ENCODE results near the gene BBLN. TPM values are rescaled to one million over a fixed set of nuclear protein-coding genes. Genes with fewer than 3 reads are reported as not detected.

Gene BBLN
- total RNA-seq, 2 experiments from 2014 or later: 53.6 to 55.9 TPM

DNA sequence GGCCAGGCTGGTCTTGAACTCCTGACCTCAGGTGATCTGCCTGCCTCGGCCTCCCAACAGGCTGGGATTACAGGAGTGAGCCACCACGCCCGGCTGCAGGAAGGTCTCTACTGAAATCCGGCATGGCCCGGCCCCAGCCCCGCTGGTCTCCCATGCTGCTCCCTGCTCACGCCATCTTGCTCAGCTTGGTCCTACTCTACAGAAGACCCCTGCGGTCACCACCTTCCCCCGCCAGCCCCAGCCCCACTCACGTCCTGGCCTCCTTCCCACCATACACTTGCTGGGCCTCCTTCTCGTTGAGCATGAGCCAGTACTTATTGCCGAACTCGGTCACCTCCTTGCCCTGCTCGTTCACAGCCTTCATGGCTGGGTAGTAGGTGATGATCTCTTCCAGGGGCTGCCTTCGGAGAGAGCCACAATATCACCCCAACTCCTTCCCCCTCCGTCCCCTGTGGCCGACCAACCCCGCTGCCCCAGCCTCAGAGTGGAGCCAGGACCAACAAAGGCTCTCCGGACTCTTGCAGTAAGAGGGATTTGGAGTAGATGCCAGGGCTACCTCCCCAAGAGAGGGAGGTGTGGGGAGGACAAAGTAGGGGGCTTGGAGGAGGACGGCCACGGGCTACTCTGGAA lies 36.5 kb upstream of the BBLN start:
- H3K4me3 Mint-ChIP-seq: no peak overlapping the region
- DNase-seq (no peak), ATAC-seq (ENCODE audit: poor library complexity) (no peak)
- peaks cover 28% of the 10 kb centered on the region for H3K4me1 Mint-ChIP-seq (ENCODE audit: low read depth)
- intact Hi-C loops (cut with DNase I, micrococcal nuclease): loop anchor here in 1 of 2 experiments (10.0 kb wide), 1 partner anchor 201 kb away; the partner anchor contains the start of genes COQ4 and TRUB2
- POLR2A ChIA-PET: interaction anchor here (0.7 kb wide), 1 partner anchor 21 kb away, joined by 3 read pairs; no protein-coding TSS in a partner anchor
- peaks cover 30% of the 10 kb centered on the region for H3K36me3 Mint-ChIP-seq (ENCODE audit: low read depth)
- H3K27ac Mint-ChIP-seq: no peak overlapping the region
- H3K27me3 ChIP-seq (ENCODE audit: control insufficient read depth in 1 of 2, insufficient read depth in 2 of 2, low read length in 2 of 2): no peaks in the 10 kb centered on the region
- no peaks in the 10 kb centered on the region for H3K9me3 ChIP-seq (ENCODE audit: control insufficient read depth in 1 of 2, insufficient read depth in 1 of 2, low read length in 2 of 2)
- H3K9me3 Mint-ChIP-seq: no peaks in the 10 kb centered on the region
- CTCF ChIA-PET: no interaction called here
- no peak overlapping the region for H3K4me3 ChIP-seq (ENCODE audit: low read length)
- H3K36me3 ChIP-seq (ENCODE audit: insufficient read depth, low read length): peaks cover 35% of the 10 kb centered on the region
- H3K27ac ChIP-seq (ENCODE audit: low read depth in 1 of 2, low read length in 2 of 2): no peak overlapping the region
- H3K27me3 Mint-ChIP-seq: no peaks in the 10 kb centered on the region
- peaks cover 30% of the 10 kb centered on the region for H3K4me1 ChIP-seq (ENCODE audit: insufficient read depth, low read length)
- no peak for TF ChIP-seq CTCF (IDR thresholded peaks at IDR 0.05)

DNA sequence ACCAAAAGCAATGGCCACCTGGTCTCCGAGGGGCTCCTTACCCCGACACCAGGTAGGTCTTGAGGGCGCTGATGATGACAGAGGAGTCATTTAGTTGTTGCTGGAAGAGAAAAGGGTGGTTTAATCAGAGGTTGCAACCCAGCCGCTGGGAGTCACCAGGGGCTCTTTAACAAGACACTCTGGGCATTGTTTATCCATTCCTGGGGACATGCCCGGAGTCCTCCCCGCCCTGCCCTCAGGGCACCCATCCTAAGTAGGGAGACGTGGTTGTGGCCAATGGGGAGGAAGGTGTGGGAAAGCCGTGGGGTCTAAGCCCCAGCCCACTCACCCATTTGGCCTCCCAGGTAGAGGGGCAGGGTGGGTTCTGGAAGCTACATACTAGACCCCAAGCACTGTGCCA lies 35.6 kb upstream of the BBLN start:
- DNase-seq (no peak), ATAC-seq (ENCODE audit: poor library complexity) (no peak)
- H3K9me3 Mint-ChIP-seq: no peaks in the 10 kb centered on the region
- H3K4me3 Mint-ChIP-seq: peak overlapping the region; percentile 80
- Histone ChIP-seq H3K4me3 (ENCODE audit: low read length) (no peak overlapping the region), H3K27me3 (ENCODE audit: control insufficient read depth in 1 of 2, insufficient read depth in 2 of 2, low read length in 2 of 2) (no peaks in the 10 kb centered on the region), H3K9me3 (ENCODE audit: control insufficient read depth in 1 of 2, insufficient read depth in 1 of 2, low read length in 2 of 2) (no peaks in the 10 kb centered on the region), H3K4me1 (ENCODE audit: insufficient read depth, low read length) (peaks cover 39% of the 10 kb centered on the region), H3K27ac (ENCODE audit: low read depth in 1 of 2, low read length in 2 of 2) (no peak overlapping the region), H3K36me3 (ENCODE audit: insufficient read depth, low read length) (peaks cover 35% of the 10 kb centered on the region)
- peaks cover 35% of the 10 kb centered on the region for H3K4me1 Mint-ChIP-seq (ENCODE audit: low read depth)
- TF ChIP-seq CTCF (IDR thresholded peaks at IDR 0.05): no peak
- POLR2A ChIA-PET: no interaction called here
- intact Hi-C loops (cut with DNase I, micrococcal nuclease): loop anchor here in 1 of 2 experiments (10.0 kb wide), 1 partner anchor 200 kb away; the partner anchor contains the start of genes COQ4 and TRUB2
- H3K27ac Mint-ChIP-seq: peak overlapping the region; percentile 50
- peaks cover 30% of the 10 kb centered on the region for H3K36me3 Mint-ChIP-seq (ENCODE audit: low read depth)
- H3K27me3 Mint-ChIP-seq: no peaks in the 10 kb centered on the region
- CTCF ChIA-PET: no interaction called here

DNA sequence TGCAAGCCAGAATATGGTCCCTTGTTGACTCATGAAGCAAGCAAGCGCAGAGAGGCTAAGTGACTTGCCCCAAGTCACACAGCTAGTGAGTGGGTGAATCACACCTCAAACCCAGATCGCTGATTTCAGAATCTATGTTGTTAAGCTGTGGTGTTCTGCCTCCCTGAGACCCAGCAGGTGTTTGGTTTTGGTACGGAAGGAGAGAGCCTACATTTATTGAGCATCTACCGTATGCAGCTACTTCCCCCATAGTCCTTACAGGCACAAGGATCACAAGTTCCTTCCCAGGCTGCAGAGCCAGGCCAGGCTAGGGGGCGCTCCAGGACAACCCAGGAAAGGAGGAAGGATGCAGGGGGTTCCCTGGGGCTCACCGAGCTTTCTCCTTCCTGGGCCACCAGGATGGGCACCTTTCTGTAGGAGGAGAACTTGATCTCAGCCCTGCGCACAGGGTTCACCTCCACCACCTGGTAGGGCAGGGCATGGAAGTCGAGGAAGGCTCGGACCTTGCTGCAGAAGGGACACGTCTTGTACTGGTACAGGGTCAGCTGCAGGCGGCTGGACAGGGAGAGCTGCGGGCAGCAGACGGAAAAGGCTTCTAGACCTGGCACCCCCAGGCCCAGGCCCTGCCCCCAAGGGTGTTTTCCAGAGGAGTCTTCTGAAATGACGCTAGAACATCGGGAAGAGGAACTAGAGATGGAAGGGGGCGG lies 35.0 kb upstream of the BBLN start:
- Mint-ChIP-seq H3K9me3 (no peaks in the 10 kb centered on the region), H3K27ac (peak overlapping the region; percentile 50), H3K36me3 (ENCODE audit: low read depth) (peaks cover 30% of the 10 kb centered on the region), H3K4me1 (ENCODE audit: low read depth) (peaks cover 38% of the 10 kb centered on the region), H3K4me3 (peak overlapping the region; percentile 80), H3K27me3 (no peaks in the 10 kb centered on the region)
- no peak for ATAC-seq (ENCODE audit: poor library complexity)
- intact Hi-C loops (cut with DNase I, micrococcal nuclease): loop anchor here in 1 of 2 experiments (5.0 to 10.0 kb wide), 2 partner anchors 200 to 217 kb away; partner anchors contain the start of genes COQ4, SLC27A4 and TRUB2
- Histone ChIP-seq H3K36me3 (ENCODE audit: insufficient read depth, low read length) (peaks cover 35% of the 10 kb centered on the region), H3K27me3 (ENCODE audit: control insufficient read depth in 1 of 2, insufficient read depth in 2 of 2, low read length in 2 of 2) (no peaks in the 10 kb centered on the region), H3K4me3 (ENCODE audit: low read length) (no peak overlapping the region), H3K9me3 (ENCODE audit: control insufficient read depth in 1 of 2, insufficient read depth in 1 of 2, low read length in 2 of 2) (no peaks in the 10 kb centered on the region), H3K27ac (ENCODE audit: low read depth in 1 of 2, low read length in 2 of 2) (no peak overlapping the region), H3K4me1 (ENCODE audit: insufficient read depth, low read length) (peaks cover 44% of the 10 kb centered on the region)
- DNase-seq: peak in 10 of 14 experiments; percentile 18 to 72 (median 31)
- ChIA-PET CTCF (interaction anchor here (1.7 kb wide), 1 partner anchor 7 kb away, joined by 8 read pairs; no protein-coding TSS in a partner anchor), POLR2A (no interaction called here)
- no peak for TF ChIP-seq CTCF (IDR thresholded peaks at IDR 0.05)
